OCI-LY1 (cell line): ENCODE measurements around the gene OSBPL1A.

ENCODE experiments used
- H2AFZ ChIP-seq: fragments of 200-600 bp; sonication (generic), shearing (Covaris generic); 2 replicates; pipeline ENCODE4 v1.6.0; 2014; ENCODE audit warnings: antibody characterized with exemption, mild to moderate bottlenecking, low read length
- H3F3A ChIP-seq: fragments of 200-600 bp; sonication (generic), shearing (Covaris generic); 2 replicates; pipeline ENCODE4 v1.6.0; 2014; ENCODE audit warnings: mild to moderate bottlenecking, antibody characterized with exemption, low read length, moderate library complexity; ENCODE audit not compliant: insufficient read depth
- H3K27ac ChIP-seq: fragments of 200-600 bp; sonication (generic); 2 replicates; pipeline ENCODE4 v1.5.1; 2014; ENCODE audit warnings: low read length, mixed run types, mild to moderate bottlenecking, low read depth; ENCODE audit not compliant: poor library complexity, severe bottlenecking
- H3K27me3 ChIP-seq: fragments of 200-600 bp; sonication (generic); 2 replicates; pipeline ENCODE4 v1.6.0; 2014; ENCODE audit warnings: antibody characterized with exemption, mild to moderate bottlenecking, low read length, moderate library complexity; ENCODE audit not compliant: insufficient read depth
- H3K36me3 ChIP-seq: fragments of 200-600 bp; sonication (generic); 2 replicates; pipeline ENCODE4 v1.6.1; 2014; ENCODE audit warnings: mild to moderate bottlenecking, antibody characterized with exemption, low read length, moderate library complexity, mixed read lengths; ENCODE audit not compliant: insufficient read depth
- H3K4me1 ChIP-seq: fragments of 200-600 bp; sonication (generic); 2 replicates; pipeline ENCODE4 v1.5.1; 2014; ENCODE audit warnings: mild to moderate bottlenecking, low read length, moderate library complexity; ENCODE audit not compliant: insufficient read depth, severe bottlenecking
- H3K4me2 ChIP-seq: fragments of 200-600 bp; sonication (generic), shearing (Covaris generic); 2 replicates; pipeline ENCODE4 v1.6.1; 2014; ENCODE audit warnings: low read length
- H3K4me3 ChIP-seq: fragments of 200-600 bp; sonication (generic); 2 replicates; pipeline ENCODE4 v1.5.1; 2014; ENCODE audit warnings: low read length, low read depth, mild to moderate bottlenecking, mixed read lengths; ENCODE audit not compliant: poor library complexity, severe bottlenecking
- H3K79me2 ChIP-seq: fragments of 200-600 bp; shearing (Covaris generic); 2 replicates; pipeline ENCODE4 v1.6.1; 2016; ENCODE audit warnings: mixed run types, low read length, mixed read lengths; ENCODE audit not compliant: insufficient read depth
- H3K9ac ChIP-seq: fragments of 200-600 bp; sonication (generic), shearing (Covaris generic); 2 replicates; pipeline ENCODE4 v1.6.1; 2014; ENCODE audit warnings: mild to moderate bottlenecking, low read length, mixed read lengths
- H3K9me2 ChIP-seq: fragments of 200-600 bp; sonication (generic), shearing (Covaris generic); 2 replicates; pipeline ENCODE4 v1.6.1; 2014; ENCODE audit warnings: low read depth, mild to moderate bottlenecking, low read length, mixed read lengths
- H3K9me3 ChIP-seq: fragments of 200-600 bp; shearing (Covaris generic); 2 replicates; pipeline ENCODE4 v1.6.1; 2014; ENCODE audit warnings: low read length, mixed read lengths
- H4K20me1 ChIP-seq: fragments of 200-600 bp; sonication (generic), shearing (Covaris generic); 2 replicates; pipeline ENCODE4 v1.6.0; 2016; ENCODE audit warnings: mild to moderate bottlenecking, low read length; ENCODE audit not compliant: insufficient read depth
- CTCF ChIP-seq: fragments of 200-600 bp; sonication (generic), shearing (Covaris generic); IDR thresholded peaks from 2 replicates; pipeline ENCODE4 v1.5.1; 2017; ENCODE audit warnings: mild to moderate bottlenecking, antibody characterized with exemption, low read length, moderate library complexity, mixed read lengths
- EZH2 ChIP-seq: fragments of 200-600 bp; sonication (generic), shearing (Covaris generic); IDR thresholded peaks from 2 replicates; pipeline ENCODE4 v1.8.0; 2017; ENCODE audit warnings: borderline replicate concordance, mixed run types, mild to moderate bottlenecking, antibody characterized with exemption, low read length, moderate library complexity, mixed read lengths

Gene OSBPL1A

DNA sequence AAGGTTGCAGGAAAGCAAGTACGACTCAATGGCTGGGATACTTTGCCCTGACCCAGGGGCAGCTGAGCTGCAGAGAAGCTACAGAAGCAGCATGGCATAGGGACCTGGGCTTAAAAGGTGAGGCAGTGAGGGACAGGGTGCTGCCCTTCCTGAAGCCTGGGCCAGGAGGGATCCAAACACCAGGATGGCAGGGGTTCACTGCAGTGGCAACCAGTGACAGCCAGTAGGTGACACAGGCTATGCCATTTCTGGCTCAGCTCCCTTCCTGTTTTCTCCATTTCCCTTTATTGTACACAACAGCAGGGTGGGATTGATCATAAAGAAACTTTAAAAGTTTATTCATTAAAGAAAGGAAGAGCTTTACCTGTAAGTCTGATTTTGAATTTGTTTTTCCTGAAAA lies 209.9 kb downstream of the OSBPL1A start:
- Histone ChIP-seq H3K9me3 (no peaks in the 10 kb centered on the region), H3F3A (no peaks in the 10 kb centered on the region), H3K27ac (no peak overlapping the region), H3K9me2 (no peaks in the 10 kb centered on the region), H3K4me3 (no peak overlapping the region), H3K4me1 (no peaks in the 10 kb centered on the region), H3K4me2 (no peak overlapping the region), H3K9ac (no peak overlapping the region), H3K27me3 (no peaks in the 10 kb centered on the region), H2AFZ (no peak overlapping the region), H3K79me2 (no peaks in the 10 kb centered on the region), H4K20me1 (no peaks in the 10 kb centered on the region), H3K36me3 (no peaks in the 10 kb centered on the region)
- TF ChIP-seq CTCF (no peak), EZH2 (no peak)

DNA sequence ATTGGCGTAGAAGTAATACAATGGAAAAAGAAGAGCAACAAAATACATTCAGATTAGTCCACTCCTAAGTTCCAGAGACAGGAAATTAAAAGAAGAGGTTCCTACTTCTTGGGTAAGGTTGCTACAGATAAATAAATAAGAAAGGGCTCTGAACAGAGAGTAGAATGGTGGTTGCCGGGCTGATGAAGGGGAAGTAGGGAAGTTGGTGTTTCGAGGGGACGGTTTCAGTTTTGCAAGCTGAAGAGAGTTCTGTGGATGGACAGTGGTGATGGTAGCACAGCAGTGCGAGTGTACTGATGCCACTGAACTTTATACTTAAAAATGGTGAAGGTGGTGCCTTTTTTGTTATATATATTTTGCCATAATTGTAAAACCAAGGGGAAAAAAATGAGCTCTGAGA lies 210.6 kb downstream of the OSBPL1A start:
- H3K4me2 ChIP-seq: no peak overlapping the region

DNA sequence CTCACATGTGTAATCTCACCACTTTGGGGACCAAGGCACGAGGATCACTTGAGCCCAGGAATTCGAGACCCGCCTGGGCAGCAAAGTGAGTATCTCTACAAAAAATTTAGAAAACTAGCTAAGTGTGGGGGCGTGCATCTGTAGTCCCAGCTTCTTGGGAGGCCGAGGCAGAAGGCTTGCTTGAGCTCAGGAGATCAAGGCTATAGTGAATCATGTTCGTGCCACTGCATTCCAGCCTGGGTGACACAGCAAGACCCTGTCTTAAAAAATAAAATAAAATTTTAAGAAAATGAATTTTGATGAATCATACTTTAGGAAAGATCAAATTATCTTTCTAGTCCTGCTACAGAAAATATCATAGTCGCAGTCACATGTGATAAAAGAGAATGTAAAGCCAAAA lies 211.8 kb downstream of the OSBPL1A start:
- TF ChIP-seq CTCF: no peak
- H3K4me2 ChIP-seq: no peak overlapping the region
- H3K4me3 ChIP-seq: no peak overlapping the region
- H3K9ac ChIP-seq: no peak overlapping the region
- no peaks in the 10 kb centered on the region for H3K27me3 ChIP-seq
- no peak overlapping the region for H2AFZ ChIP-seq
- no peaks in the 10 kb centered on the region for H3K79me2 ChIP-seq
- H3F3A ChIP-seq: no peaks in the 10 kb centered on the region
- no peaks in the 10 kb centered on the region for H3K9me3 ChIP-seq
- H4K20me1 ChIP-seq: no peaks in the 10 kb centered on the region
- H3K4me1 ChIP-seq: no peaks in the 10 kb centered on the region
- no peaks in the 10 kb centered on the region for H3K36me3 ChIP-seq
- no peaks in the 10 kb centered on the region for H3K9me2 ChIP-seq
- H3K27ac ChIP-seq: no peak overlapping the region

More for the DNA sequence above, 210.6 kb downstream of the OSBPL1A start:
- H3K27me3 ChIP-seq: no peaks in the 10 kb centered on the region
- H3K9me2 ChIP-seq: no peaks in the 10 kb centered on the region
- H3K4me1 ChIP-seq: no peaks in the 10 kb centered on the region
- no peaks in the 10 kb centered on the region for H3K9me3 ChIP-seq
- H3K4me3 ChIP-seq: no peak overlapping the region
- H3K27ac ChIP-seq: no peak overlapping the region
- no peak overlapping the region for H3K9ac ChIP-seq
- H2AFZ ChIP-seq: no peak overlapping the region
- no peak for TF ChIP-seq EZH2
- no peak for TF ChIP-seq CTCF
- H3K79me2 ChIP-seq: no peaks in the 10 kb centered on the region
- H3F3A ChIP-seq: no peaks in the 10 kb centered on the region
- H3K36me3 ChIP-seq: no peaks in the 10 kb centered on the region
- H4K20me1 ChIP-seq: no peaks in the 10 kb centered on the region
